ENCODE results near the gene ETV3L.

- TF ChIP-seq POLR2A (IDR thresholded peaks at IDR 0.05) (no peak), CTCF (IDR thresholded peaks at IDR 0.05) (no peak)
These were observed at the start of gene ETV3L for GRCh38 chr1:157099633-157100009.

Measured in heart left ventricle (tissue), 13 donors.